ENCODE measurements around the gene CDH23.

DNA sequence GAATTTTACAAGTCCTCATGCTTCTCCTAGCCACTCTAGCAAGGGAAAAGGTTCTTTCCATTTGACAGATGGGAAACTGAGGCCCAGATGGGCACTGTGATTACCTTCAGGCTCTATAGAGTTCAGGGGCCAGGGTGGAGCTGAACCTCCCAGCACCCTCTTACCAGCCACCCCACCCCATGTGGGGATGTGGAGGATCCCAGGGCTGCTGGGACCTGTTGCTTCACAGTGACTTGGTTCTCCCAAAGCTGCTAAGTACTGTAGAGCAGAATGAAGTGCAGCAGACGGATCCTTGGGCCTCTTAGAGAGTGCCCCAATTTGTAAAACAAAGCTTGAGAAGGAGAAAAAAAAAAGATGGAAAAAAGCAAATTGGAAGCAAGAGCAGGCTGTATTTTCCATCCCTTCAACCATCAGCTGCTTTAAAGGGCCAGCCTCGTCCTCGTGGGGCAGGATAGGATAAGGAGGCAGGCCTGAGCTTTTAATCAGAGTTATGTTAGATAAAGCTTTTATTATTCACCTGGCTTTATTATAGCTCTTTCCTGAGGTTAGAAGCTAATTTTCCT lies 147.0 kb downstream of the CDH23 start:
- TF ChIP-seq, protein P1, sequence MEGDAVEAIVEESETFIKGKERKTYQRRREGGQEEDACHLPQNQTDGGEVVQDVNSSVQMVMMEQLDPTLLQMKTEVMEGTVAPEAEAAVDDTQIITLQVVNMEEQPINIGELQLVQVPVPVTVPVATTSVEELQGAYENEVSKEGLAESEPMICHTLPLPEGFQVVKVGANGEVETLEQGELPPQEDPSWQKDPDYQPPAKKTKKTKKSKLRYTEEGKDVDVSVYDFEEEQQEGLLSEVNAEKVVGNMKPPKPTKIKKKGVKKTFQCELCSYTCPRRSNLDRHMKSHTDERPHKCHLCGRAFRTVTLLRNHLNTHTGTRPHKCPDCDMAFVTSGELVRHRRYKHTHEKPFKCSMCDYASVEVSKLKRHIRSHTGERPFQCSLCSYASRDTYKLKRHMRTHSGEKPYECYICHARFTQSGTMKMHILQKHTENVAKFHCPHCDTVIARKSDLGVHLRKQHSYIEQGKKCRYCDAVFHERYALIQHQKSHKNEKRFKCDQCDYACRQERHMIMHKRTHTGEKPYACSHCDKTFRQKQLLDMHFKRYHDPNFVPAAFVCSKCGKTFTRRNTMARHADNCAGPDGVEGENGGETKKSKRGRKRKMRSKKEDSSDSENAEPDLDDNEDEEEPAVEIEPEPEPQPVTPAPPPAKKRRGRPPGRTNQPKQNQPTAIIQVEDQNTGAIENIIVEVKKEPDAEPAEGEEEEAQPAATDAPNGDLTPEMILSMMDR (IDR thresholded peaks at IDR 0.05), result no peak
- no peak for TF ChIP-seq POLR2A (IDR thresholded peaks at IDR 0.05)

All from suprapubic skin (tissue), 3 donors.